Activated CD4-positive, alpha-beta T cell treated with anti-CD3 and anti-CD28 coated beads, Interleukin-2, amount 50 U/mL, for 48 hours (primary cell): ENCODE data around the gene CCNL2.
A peak's percentile ranks its signal among the peaks of the same experiment; 100 is the strongest.
"Not testable (repeated sequence)": the region's sequence is repeated elsewhere in the genome, so short reads cannot be mapped to it uniquely, and the experiment has no call there.

Source experiments
- DNase-seq, 2 experiments: peaks; one replicate each; pipeline ENCODE4 v3.0.0-alpha.2; 2020

CCNL2 gene

GRCh38 chr1:1399187-1399871 is at the start of gene CCNL2:
CCNL2 (minus strand) TSS chr1:1399335; CDS start chr1:1399306, 29 bp downstream.
- DNase-seq = peak; percentile 99

GRCh38 chr1:1446631-1447030 is 47.5 kb upstream of the CCNL2 start:
- DNase-seq = not testable (repeated sequence)

GRCh38 chr1:1442069-1442770 is 43.1 kb upstream of the CCNL2 start:
- DNase-seq = no peak

- peak; percentile 69 to 73 for DNase-seq
These were observed 42.1 kb upstream of the CCNL2 start for GRCh38 chr1:1441002-1441888.

GRCh38 chr1:1440262-1441001 is 41.3 kb upstream of the CCNL2 start:
- DNase-seq = no peak

GRCh38 chr1:1439546-1440261 is 40.6 kb upstream of the CCNL2 start:
- no peak for DNase-seq

GRCh38 chr1:1438531-1439381 is 39.6 kb upstream of the CCNL2 start:
- no peak for DNase-seq

- no peak for DNase-seq
These were observed 38.8 kb upstream of the CCNL2 start for GRCh38 chr1:1437904-1438376.

GRCh38 chr1:1437033-1437903 is 38.1 kb upstream of the CCNL2 start:
- DNase-seq = no peak

GRCh38 chr1:1436630-1437032 is 37.5 kb upstream of the CCNL2 start:
- DNase-seq = no peak

- no peak for DNase-seq
These were observed 36.9 kb upstream of the CCNL2 start for GRCh38 chr1:1435911-1436629.

GRCh38 chr1:1435106-1435903 is 36.2 kb upstream of the CCNL2 start, which contains the start of gene VWA1:
VWA1 (plus strand) TSS chr1:1435690; CDS start chr1:1435749, 59 bp downstream.
- DNase-seq = peak; percentile 67 to 72

GRCh38 chr1:1434824-1435105 is 35.6 kb upstream of the CCNL2 start:
- no peak for DNase-seq

- DNase-seq = peak; percentile 25 to 32
These were observed 35.1 kb upstream of the CCNL2 start for GRCh38 chr1:1434131-1434823.

- peak; percentile 69 to 76 for DNase-seq
These were observed 34.6 kb upstream of the CCNL2 start for GRCh38 chr1:1433804-1434130.

GRCh38 chr1:1432951-1433803 is 34.0 kb upstream of the CCNL2 start:
- peak in 1 of 2 experiments; percentile 31 for DNase-seq
